ENCODE results near the gene TOMM5. TPM values are rescaled to one million over a fixed set of nuclear protein-coding genes. Genes with fewer than 3 reads are reported as not detected.

Gene TOMM5
- total and polyA plus RNA-seq, 2 of the 13 experiments (the other 11 are each of a cell fraction or from before 2014, with no cell fraction given), result 147 to 315 TPM

DNA sequence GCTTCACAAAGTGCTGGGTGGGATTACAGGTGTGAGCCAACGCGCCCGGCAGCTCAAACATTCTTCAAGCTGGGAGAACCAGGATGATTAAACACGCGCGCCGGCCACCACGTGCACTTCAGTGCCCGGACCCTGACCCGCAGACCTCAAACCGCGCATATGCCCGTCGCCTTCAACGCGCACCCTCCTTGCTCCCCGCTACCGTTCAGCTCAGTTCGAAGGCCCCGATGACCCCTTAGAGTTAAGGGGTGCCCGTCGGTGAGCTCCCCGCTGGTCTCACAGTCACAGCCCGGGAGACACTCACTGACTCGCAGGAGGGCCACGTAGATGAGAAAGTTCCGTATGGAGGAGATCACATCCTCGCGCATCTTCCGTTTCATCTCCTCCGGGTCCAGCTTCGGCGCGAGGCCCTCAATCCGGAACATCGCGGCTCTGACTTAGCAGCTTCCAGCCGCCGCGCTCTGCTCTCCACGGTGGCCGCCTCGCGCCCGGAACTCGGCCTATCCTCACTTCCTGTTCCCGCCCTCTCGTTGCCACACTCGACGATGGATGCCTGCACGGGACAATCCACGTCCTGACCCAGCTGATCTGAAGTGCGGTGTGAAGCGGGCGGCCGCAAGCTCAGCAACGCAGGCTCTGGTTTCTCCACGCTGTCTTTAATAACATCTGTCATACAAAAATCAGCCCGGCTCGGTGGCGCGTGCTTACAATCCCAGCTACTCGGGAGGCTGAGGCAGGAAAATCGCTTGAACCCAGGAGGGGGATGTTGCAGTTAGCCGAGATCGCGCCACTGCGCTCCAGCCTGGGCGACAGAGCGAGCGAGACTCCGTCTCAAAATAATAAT is at the start of gene TOMM5 (continued):
- TF ChIP-seq, protein P1, sequence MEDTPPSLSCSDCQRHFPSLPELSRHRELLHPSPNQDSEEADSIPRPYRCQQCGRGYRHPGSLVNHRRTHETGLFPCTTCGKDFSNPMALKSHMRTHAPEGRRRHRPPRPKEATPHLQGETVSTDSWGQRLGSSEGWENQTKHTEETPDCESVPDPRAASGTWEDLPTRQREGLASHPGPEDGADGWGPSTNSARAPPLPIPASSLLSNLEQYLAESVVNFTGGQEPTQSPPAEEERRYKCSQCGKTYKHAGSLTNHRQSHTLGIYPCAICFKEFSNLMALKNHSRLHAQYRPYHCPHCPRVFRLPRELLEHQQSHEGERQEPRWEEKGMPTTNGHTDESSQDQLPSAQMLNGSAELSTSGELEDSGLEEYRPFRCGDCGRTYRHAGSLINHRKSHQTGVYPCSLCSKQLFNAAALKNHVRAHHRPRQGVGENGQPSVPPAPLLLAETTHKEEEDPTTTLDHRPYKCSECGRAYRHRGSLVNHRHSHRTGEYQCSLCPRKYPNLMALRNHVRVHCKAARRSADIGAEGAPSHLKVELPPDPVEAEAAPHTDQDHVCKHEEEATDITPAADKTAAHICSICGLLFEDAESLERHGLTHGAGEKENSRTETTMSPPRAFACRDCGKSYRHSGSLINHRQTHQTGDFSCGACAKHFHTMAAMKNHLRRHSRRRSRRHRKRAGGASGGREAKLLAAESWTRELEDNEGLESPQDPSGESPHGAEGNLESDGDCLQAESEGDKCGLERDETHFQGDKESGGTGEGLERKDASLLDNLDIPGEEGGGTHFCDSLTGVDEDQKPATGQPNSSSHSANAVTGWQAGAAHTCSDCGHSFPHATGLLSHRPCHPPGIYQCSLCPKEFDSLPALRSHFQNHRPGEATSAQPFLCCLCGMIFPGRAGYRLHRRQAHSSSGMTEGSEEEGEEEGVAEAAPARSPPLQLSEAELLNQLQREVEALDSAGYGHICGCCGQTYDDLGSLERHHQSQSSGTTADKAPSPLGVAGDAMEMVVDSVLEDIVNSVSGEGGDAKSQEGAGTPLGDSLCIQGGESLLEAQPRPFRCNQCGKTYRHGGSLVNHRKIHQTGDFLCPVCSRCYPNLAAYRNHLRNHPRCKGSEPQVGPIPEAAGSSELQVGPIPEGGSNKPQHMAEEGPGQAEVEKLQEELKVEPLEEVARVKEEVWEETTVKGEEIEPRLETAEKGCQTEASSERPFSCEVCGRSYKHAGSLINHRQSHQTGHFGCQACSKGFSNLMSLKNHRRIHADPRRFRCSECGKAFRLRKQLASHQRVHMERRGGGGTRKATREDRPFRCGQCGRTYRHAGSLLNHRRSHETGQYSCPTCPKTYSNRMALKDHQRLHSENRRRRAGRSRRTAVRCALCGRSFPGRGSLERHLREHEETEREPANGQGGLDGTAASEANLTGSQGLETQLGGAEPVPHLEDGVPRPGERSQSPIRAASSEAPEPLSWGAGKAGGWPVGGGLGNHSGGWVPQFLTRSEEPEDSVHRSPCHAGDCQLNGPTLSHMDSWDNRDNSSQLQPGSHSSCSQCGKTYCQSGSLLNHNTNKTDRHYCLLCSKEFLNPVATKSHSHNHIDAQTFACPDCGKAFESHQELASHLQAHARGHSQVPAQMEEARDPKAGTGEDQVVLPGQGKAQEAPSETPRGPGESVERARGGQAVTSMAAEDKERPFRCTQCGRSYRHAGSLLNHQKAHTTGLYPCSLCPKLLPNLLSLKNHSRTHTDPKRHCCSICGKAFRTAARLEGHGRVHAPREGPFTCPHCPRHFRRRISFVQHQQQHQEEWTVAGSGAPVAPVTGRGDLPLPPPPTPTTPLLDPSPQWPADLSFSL (CRISPR knock-in tag; IDR thresholded peaks at IDR 0.05), result 0 out of 2 replicates have a peak, but pooled peaks have one; percentile 52
- TF ChIP-seq HDAC2 (CRISPR knock-in tag; IDR thresholded peaks at IDR 0.05), result peak; percentile 91; the same call in 1 of the 2 replicates
- TF ChIP-seq ZBTB10 (CRISPR knock-in tag; IDR thresholded peaks at IDR 0.05; ENCODE audit: borderline replicate concordance), result 0 out of 2 replicates have a peak, but pooled peaks have one; percentile 57
- TF ChIP-seq, protein P2, sequence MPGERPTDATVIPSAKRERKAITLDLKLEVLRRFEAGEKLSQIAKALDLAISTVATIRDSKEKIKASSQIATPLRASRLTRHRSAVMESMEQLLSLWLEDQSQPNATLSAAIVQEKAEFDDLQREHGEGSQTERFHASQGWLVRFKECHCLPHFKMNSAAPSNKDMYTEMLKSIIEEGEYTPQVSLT (CRISPR knock-in tag; IDR thresholded peaks at IDR 0.05; ENCODE audit: borderline replicate concordance, low read depth), result peak; percentile 62; the same call in 1 of the 2 replicates
- TF ChIP-seq, protein P3, sequence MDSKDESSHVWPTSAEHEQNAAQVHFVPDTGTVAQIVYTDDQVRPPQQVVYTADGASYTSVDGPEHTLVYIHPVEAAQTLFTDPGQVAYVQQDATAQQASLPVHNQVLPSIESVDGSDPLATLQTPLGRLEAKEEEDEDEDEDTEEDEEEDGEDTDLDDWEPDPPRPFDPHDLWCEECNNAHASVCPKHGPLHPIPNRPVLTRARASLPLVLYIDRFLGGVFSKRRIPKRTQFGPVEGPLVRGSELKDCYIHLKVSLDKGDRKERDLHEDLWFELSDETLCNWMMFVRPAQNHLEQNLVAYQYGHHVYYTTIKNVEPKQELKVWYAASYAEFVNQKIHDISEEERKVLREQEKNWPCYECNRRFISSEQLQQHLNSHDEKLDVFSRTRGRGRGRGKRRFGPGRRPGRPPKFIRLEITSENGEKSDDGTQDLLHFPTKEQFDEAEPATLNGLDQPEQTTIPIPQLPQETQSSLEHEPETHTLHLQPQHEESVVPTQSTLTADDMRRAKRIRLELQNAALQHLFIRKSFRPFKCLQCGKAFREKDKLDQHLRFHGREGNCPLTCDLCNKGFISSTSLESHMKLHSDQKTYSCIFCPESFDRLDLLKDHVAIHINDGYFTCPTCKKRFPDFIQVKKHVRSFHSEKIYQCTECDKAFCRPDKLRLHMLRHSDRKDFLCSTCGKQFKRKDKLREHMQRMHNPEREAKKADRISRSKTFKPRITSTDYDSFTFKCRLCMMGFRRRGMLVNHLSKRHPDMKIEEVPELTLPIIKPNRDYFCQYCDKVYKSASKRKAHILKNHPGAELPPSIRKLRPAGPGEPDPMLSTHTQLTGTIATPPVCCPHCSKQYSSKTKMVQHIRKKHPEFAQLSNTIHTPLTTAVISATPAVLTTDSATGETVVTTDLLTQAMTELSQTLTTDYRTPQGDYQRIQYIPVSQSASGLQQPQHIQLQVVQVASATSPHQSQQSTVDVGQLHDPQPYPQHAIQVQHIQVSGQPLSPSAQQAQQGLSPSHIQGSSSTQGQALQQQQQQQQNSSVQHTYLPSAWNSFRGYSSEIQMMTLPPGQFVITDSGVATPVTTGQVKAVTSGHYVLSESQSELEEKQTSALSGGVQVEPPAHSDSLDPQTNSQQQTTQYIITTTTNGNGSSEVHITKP (CRISPR knock-in tag; IDR thresholded peaks at IDR 0.05; ENCODE audit: low read depth), result no peak
- TF ChIP-seq ZNF672 (CRISPR knock-in tag; IDR thresholded peaks at IDR 0.05), result 0 out of 2 replicates have a peak, but pooled peaks have one; percentile 76
- no peak for TF ChIP-seq ZNF121 (CRISPR knock-in tag; IDR thresholded peaks at IDR 0.05)
- 0 out of 2 replicates have a peak, but pooled peaks have one; percentile 10 for TF ChIP-seq AKAP8 (CRISPR knock-in tag; IDR thresholded peaks at IDR 0.05)
- 0 out of 2 replicates have a peak, but pooled peaks have one; percentile 53 for TF ChIP-seq ZFP36L2 (CRISPR knock-in tag; IDR thresholded peaks at IDR 0.05)
- TF ChIP-seq RFXANK (CRISPR knock-in tag; IDR thresholded peaks at IDR 0.05), result peak; percentile 40; the same call in 1 of the 2 replicates
- TF ChIP-seq ZNF772 (CRISPR knock-in tag; IDR thresholded peaks at IDR 0.05), result peak; percentile 99
- TF ChIP-seq ZBTB14 (CRISPR knock-in tag; IDR thresholded peaks at IDR 0.05), result no peak

Measured in HepG2 (cell line).